GM21381 (cell line): ENCODE measurements around the gene FBXO15.

Source experiments
- ATAC-seq: cut with Tn5 transposase; IDR thresholded peaks from one replicate; pipeline ENCODE4 v1.9.1; 2021; ENCODE audit warnings: mild to moderate bottlenecking, moderate library complexity; ENCODE audit not compliant: unreplicated experiment

FBXO15 gene

GRCh38 chr18:74154716-74155115 lies 7.1 kb upstream of the FBXO15 start:
- ATAC-seq, result no peak

GRCh38 chr18:74153793-74154192 lies 6.2 kb upstream of the FBXO15 start:
- ATAC-seq, result no peak

GRCh38 chr18:74153377-74153776 lies 5.7 kb upstream of the FBXO15 start:
- ATAC-seq, result no peak

GRCh38 chr18:74152857-74153256 lies 5.2 kb upstream of the FBXO15 start:
- no peak for ATAC-seq

- ATAC-seq, result no peak
Measured at GRCh38 chr18:74152270-74152669, 4.6 kb upstream of the FBXO15 start.

GRCh38 chr18:74149878-74150277 lies 2.2 kb upstream of the FBXO15 start:
- ATAC-seq, result no peak

- peak; percentile 16 for ATAC-seq
Measured at GRCh38 chr18:74148543-74149070, 973 bp upstream of the FBXO15 start.

- ATAC-seq, result no peak
Measured at GRCh38 chr18:74147491-74147778, 199 bp downstream of the FBXO15 start.

GRCh38 chr18:74146756-74147155 lies 878 bp downstream of the FBXO15 start:
- ATAC-seq, result no peak

GRCh38 chr18:74142252-74142651 lies 5.4 kb downstream of the FBXO15 start:
- ATAC-seq, result no peak

- no peak for ATAC-seq
Measured at GRCh38 chr18:74141667-74142066, 6.0 kb downstream of the FBXO15 start.

GRCh38 chr18:74140582-74140981 lies 7.1 kb downstream of the FBXO15 start:
- ATAC-seq, result no peak

- no peak for ATAC-seq
Measured at GRCh38 chr18:74139888-74140287, 7.7 kb downstream of the FBXO15 start.

- ATAC-seq, result no peak
Measured at GRCh38 chr18:74139411-74139810, 8.2 kb downstream of the FBXO15 start.

GRCh38 chr18:74137920-74138538 lies 9.6 kb downstream of the FBXO15 start:
- no peak for ATAC-seq

- no peak for ATAC-seq
Measured at GRCh38 chr18:74132201-74132600, 15.4 kb downstream of the FBXO15 start.

GRCh38 chr18:74131124-74131523 lies 16.5 kb downstream of the FBXO15 start:
- no peak for ATAC-seq

GRCh38 chr18:74128159-74128558 lies 19.5 kb downstream of the FBXO15 start:
- ATAC-seq, result no peak

- no peak for ATAC-seq
Measured at GRCh38 chr18:74126684-74127655, 20.7 kb downstream of the FBXO15 start.

GRCh38 chr18:74124642-74125041 lies 23.0 kb downstream of the FBXO15 start:
- no peak for ATAC-seq

GRCh38 chr18:74123200-74123599 lies 24.4 kb downstream of the FBXO15 start:
- no peak for ATAC-seq
